ENCODE data around the gene EIF2D. TPM values are rescaled to one million over a fixed set of nuclear protein-coding genes. Genes with fewer than 3 reads are reported as not detected.
A peak's percentile ranks its signal among the peaks of the same experiment; 100 is the strongest.

The EIF2D gene
- polyA plus RNA-seq, 3 donors = 16.4 to 31.6 (median 16.8) TPM

GRCh38 chr1:206635978-206636345, 23.7 kb upstream of the EIF2D start:
- H3K4me1 ChIP-seq (ENCODE audit: control insufficient read depth in 1 of 2, insufficient read depth in 2 of 2, low read length in 2 of 2) = peaks cover 16 to 22% of the 10 kb centered on the region in 2 donors
- no peaks in the 10 kb centered on the region for H3K36me3 Mint-ChIP-seq
- intact Hi-C loops (cut with micrococcal nuclease) = loop anchor here (10.0 kb wide), 1 partner anchor 279 kb away; no protein-coding TSS in a partner anchor
- H3K4me1 Mint-ChIP-seq = peaks cover 17% of the 10 kb centered on the region
- peak overlapping the region; percentile 87 for H3K4me2 ChIP-seq (replicated peaks; ENCODE audit: extremely low read depth, low read length, poor library complexity, severe bottlenecking)
- H3K27ac Mint-ChIP-seq = peak overlapping the region in 1 of 7 donors; percentile 78
- no peak for TF ChIP-seq CTCF (IDR thresholded peaks at IDR 0.05)
- WGBS (ENCODE audit: insufficient coverage) = 0% methylated on average over 3 of the region's 14 CpGs
- peaks cover 11 to 34% (median 26%) of the 10 kb centered on the region in 3 donors for H3K27me3 Mint-ChIP-seq (ENCODE audit: low read depth in 3 of 3)
- peak overlapping the region; percentile 38 to 79 (median 72) for H3K4me3 ChIP-seq (replicated peaks in 1 of 3; ENCODE audit: low read depth in 2 of 3, low read length in 3 of 3)
- H3K27ac ChIP-seq (ENCODE audit: low read depth in 1 of 2, low read length in 2 of 2) = no peak overlapping the region
- H2AFZ ChIP-seq (ENCODE audit: insufficient read depth, low read depth, low read length, poor library complexity, severe bottlenecking) = peak overlapping the region; percentile 85
- H3K9me3 ChIP-seq (replicated peaks in 1 of 2; ENCODE audit: control insufficient read depth in 1 of 2, insufficient read depth in 1 of 2, low read length in 2 of 2) = no peaks in the 10 kb centered on the region
- no peak for DNase-seq
- H3K4me3 Mint-ChIP-seq = peak overlapping the region; percentile 75 to 90
- H3K79me2 ChIP-seq (ENCODE audit: insufficient read depth, low read length) = no peaks in the 10 kb centered on the region
- peaks cover 5 to 15% of the 10 kb centered on the region in 2 donors for H3K27me3 ChIP-seq (ENCODE audit: control insufficient read depth in 2 of 2, insufficient read depth in 2 of 2, low read length in 2 of 2)
- H3K36me3 ChIP-seq (replicated peaks in 1 of 2; ENCODE audit: control insufficient read depth in 1 of 2, insufficient read depth in 2 of 2, low read length in 2 of 2) = no peaks in the 10 kb centered on the region
- H3K9ac ChIP-seq (ENCODE audit: insufficient read depth, low read length, poor library complexity, severe bottlenecking) = peak overlapping the region; percentile 54
- no peaks in the 10 kb centered on the region for H4K20me1 ChIP-seq (ENCODE audit: insufficient read depth, low read length)
- no peaks in the 10 kb centered on the region for H3K9me3 Mint-ChIP-seq

- Mint-ChIP-seq H3K27ac (peak within 1 kb of the TSS in 6 of 7 donors; percentile 18 to 89 (median 71)), H3K36me3 (no peaks in the 10 kb centered on the region), H3K27me3 (ENCODE audit: low read depth in 3 of 3) (peaks cover 11 to 34% (median 26%) of the 10 kb centered on the region in 3 donors), H3K9me3 (no peaks in the 10 kb centered on the region), H3K4me1 (peaks cover 17% of the 10 kb centered on the region), H3K4me3 (peak within 1 kb of the TSS; percentile 75 to 90)
- H3K27me3 ChIP-seq (ENCODE audit: control insufficient read depth in 2 of 2, insufficient read depth in 2 of 2, low read length in 2 of 2) = peaks cover 5 to 15% of the 10 kb centered on the region in 2 donors
- H3K79me2 ChIP-seq (ENCODE audit: insufficient read depth, low read length) = no peaks in the 10 kb centered on the region
- H3K4me1 ChIP-seq (ENCODE audit: control insufficient read depth in 1 of 2, insufficient read depth in 2 of 2, low read length in 2 of 2) = peaks cover 16 to 22% of the 10 kb centered on the region in 2 donors
- H3K9me3 ChIP-seq (replicated peaks in 1 of 2; ENCODE audit: control insufficient read depth in 1 of 2, insufficient read depth in 1 of 2, low read length in 2 of 2) = no peaks in the 10 kb centered on the region
- WGBS (ENCODE audit: insufficient coverage) = under 1% methylated on average over 68 of the region's 84 CpGs
- peak within 1 kb of the TSS; percentile 54 for H3K9ac ChIP-seq (ENCODE audit: insufficient read depth, low read length, poor library complexity, severe bottlenecking)
- no peaks in the 10 kb centered on the region for H4K20me1 ChIP-seq (ENCODE audit: insufficient read depth, low read length)
- peak within 1 kb of the TSS; percentile 87 for H3K4me2 ChIP-seq (replicated peaks; ENCODE audit: extremely low read depth, low read length, poor library complexity, severe bottlenecking)
- intact Hi-C loops (cut with micrococcal nuclease) = loop anchor here (10.0 kb wide), 1 partner anchor 279 kb away; no protein-coding TSS in a partner anchor
- DNase-seq = peak; percentile 86 to 90 (median 87)
- no peak within 1 kb of the TSS for H3K27ac ChIP-seq (ENCODE audit: low read depth in 1 of 2, low read length in 2 of 2)
- H3K36me3 ChIP-seq (replicated peaks in 1 of 2; ENCODE audit: control insufficient read depth in 1 of 2, insufficient read depth in 2 of 2, low read length in 2 of 2) = no peaks in the 10 kb centered on the region
- no peak for TF ChIP-seq CTCF (IDR thresholded peaks at IDR 0.05)
- peak within 1 kb of the TSS; percentile 85 for H2AFZ ChIP-seq (ENCODE audit: insufficient read depth, low read depth, low read length, poor library complexity, severe bottlenecking)
- peak within 1 kb of the TSS; percentile 38 to 79 (median 72) for H3K4me3 ChIP-seq (replicated peaks in 1 of 3; ENCODE audit: low read depth in 2 of 3, low read length in 3 of 3)
Observed at GRCh38 chr1:206635080-206635977, 23.1 kb upstream of the EIF2D start, which contains the start of gene DYRK3. Gene DYRK3 (plus strand): TSS chr1:206635536. CDS start chr1:206635704, 168 bp downstream.
